ENCODE data around the gene IL34.
A peak's percentile ranks its signal among the peaks of the same experiment; 100 is the strongest.

The IL34 gene

DNA sequence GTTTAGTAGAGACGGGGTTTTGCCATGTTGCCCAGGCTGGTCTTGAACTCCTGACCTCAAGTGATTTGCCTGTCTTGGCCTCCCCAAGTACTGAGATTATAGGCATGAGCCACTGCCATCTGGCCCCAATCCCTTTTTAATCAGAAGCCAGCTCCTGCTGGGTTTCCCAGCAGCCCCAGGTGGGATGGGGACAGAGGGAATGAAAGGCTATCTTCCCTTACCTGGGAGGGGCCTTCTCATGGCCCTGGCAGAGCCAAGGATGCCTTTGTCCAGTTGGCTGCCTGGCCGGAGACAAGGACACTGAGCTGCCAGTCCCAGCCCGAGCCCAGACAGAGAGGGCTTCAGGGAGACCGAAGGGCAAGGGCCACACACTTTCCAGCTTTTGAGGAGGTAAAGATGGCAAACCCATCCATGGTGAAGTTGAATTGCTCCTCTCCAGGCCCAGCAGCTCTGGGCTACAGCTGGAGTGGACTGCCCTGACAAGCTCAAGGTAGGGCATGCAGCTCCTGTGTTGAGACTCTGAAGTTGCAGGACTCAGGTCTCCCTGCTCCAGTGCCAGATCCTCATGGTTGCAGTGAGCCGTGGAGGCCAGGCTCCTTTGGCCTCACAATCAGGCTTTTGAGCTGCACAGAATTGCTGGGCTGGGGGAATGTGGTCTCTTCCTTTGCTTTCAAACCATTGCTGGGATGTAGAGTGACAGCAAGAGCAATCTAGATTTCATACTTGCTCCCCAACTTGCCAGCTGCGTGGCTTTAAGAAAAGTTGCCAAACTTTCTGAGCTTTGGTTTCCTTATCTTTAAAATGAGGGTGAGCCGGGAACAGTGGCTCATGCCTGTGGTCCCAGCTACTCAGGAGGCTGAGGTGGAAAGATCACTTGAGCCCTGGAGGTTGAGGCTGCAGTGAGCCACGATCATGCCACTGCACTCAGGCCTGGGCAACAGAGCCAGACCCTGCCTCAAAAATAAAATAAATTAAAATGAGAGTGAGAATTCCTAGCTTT is 44.5 kb upstream of the IL34 start:
- Histone ChIP-seq H3K27ac (no peak overlapping the region), H3K27me3 (ENCODE audit: control insufficient read depth, insufficient read depth, low read length) (no peaks in the 10 kb centered on the region), H3K4me1 (peaks cover 20% of the 10 kb centered on the region), H3K9ac (no peak overlapping the region), H2AFZ (peak overlapping the region; percentile 48), H3K9me3 (ENCODE audit: control insufficient read depth, low read length) (no peaks in the 10 kb centered on the region), H3K36me3 (ENCODE audit: control insufficient read depth, insufficient read depth, low read length) (no peaks in the 10 kb centered on the region), H3K4me3 (ENCODE audit: low read depth, low read length) (no peak overlapping the region), H3K79me2 (no peaks in the 10 kb centered on the region), H3K4me2 (ENCODE audit: low read length) (no peak overlapping the region)
- TF ChIP-seq, protein P1, sequence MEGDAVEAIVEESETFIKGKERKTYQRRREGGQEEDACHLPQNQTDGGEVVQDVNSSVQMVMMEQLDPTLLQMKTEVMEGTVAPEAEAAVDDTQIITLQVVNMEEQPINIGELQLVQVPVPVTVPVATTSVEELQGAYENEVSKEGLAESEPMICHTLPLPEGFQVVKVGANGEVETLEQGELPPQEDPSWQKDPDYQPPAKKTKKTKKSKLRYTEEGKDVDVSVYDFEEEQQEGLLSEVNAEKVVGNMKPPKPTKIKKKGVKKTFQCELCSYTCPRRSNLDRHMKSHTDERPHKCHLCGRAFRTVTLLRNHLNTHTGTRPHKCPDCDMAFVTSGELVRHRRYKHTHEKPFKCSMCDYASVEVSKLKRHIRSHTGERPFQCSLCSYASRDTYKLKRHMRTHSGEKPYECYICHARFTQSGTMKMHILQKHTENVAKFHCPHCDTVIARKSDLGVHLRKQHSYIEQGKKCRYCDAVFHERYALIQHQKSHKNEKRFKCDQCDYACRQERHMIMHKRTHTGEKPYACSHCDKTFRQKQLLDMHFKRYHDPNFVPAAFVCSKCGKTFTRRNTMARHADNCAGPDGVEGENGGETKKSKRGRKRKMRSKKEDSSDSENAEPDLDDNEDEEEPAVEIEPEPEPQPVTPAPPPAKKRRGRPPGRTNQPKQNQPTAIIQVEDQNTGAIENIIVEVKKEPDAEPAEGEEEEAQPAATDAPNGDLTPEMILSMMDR (IDR thresholded peaks at IDR 0.05), result no peak

DNA sequence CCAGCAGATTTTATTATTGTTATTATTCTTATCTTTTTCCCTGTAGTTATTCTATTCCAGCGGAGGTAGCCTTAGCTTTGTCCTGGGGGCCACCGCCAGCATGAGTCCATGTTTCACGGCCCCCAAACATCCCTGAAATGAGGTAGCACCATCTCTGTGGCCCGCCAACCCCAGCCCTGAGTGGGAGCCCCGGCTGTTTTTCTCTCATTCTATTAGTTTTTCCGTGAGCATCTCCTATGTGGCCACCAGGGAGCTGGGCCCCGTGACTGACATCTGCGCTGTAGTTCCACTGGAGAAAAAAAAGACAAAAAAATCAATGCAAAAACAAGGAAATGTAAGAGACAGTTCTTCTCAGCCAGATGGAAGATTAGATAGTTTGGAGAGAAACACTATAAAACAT is 43.5 kb upstream of the IL34 start:
- TF ChIP-seq, protein P1 (IDR thresholded peaks at IDR 0.05), result no peak
- Histone ChIP-seq H3K36me3 (ENCODE audit: control insufficient read depth, insufficient read depth, low read length) (no peaks in the 10 kb centered on the region), H3K4me1 (peaks cover 20% of the 10 kb centered on the region), H2AFZ (no peak overlapping the region), H3K4me3 (ENCODE audit: low read depth, low read length) (no peak overlapping the region), H3K9ac (no peak overlapping the region), H3K79me2 (no peaks in the 10 kb centered on the region), H3K9me3 (ENCODE audit: control insufficient read depth, low read length) (no peaks in the 10 kb centered on the region), H3K27ac (no peak overlapping the region), H3K4me2 (ENCODE audit: low read length) (no peak overlapping the region), H3K27me3 (ENCODE audit: control insufficient read depth, insufficient read depth, low read length) (no peaks in the 10 kb centered on the region)

DNA sequence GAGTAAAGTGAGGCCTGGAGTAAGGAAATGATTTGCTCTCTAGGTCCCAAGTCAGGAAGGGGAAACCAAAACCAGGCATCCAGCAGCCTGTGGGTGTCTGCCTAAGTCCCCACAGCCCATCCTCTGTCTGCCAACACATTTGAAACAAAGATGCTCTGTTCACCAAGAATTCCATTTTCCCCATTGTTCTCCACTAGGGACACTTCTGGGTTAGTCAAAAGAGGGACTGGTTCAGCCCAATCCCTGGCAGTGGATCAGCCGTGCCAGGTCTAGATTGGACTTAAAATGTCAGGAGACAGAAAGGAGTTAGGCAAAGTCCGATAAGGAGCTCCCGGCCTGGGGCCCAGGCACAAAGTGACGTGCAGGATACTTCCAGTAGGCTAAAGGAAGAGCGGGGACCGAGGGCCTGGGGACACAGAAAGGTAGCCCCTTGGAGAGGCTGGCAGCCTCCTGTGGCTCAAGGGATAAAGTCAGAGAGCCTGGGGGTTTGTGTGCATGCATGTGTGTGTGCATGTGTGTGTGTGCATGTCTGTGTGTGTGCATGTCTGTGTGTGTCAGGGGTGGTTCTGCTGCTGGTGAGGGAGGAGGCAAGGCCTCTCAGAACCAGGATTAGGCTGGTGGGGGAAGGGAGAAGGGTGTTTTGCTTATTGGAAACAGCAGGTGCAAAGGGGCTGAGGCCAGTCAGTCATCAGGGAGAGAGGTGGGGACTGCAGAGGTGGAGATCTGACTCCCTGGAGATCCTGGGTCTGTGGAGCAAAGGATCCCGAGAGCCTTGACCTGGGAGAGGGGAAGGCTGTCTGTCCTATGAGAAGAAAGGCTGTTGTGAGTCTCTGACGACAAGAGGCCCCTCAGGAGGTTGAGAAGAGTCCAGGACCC is 41.7 kb upstream of the IL34 start:
- no peak overlapping the region for H3K27ac ChIP-seq
- no peaks in the 10 kb centered on the region for H3K27me3 ChIP-seq (ENCODE audit: control insufficient read depth, insufficient read depth, low read length)
- no peak overlapping the region for H3K4me2 ChIP-seq (ENCODE audit: low read length)
- TF ChIP-seq, protein P1 (IDR thresholded peaks at IDR 0.05), result no peak
- H3K9me3 ChIP-seq (ENCODE audit: control insufficient read depth, low read length), result no peaks in the 10 kb centered on the region
- no peaks in the 10 kb centered on the region for H3K36me3 ChIP-seq (ENCODE audit: control insufficient read depth, insufficient read depth, low read length)
- no peaks in the 10 kb centered on the region for H3K79me2 ChIP-seq
- H3K4me1 ChIP-seq, result peaks cover 7% of the 10 kb centered on the region
- no peak overlapping the region for H3K9ac ChIP-seq
- no peak overlapping the region for H2AFZ ChIP-seq
- H3K4me3 ChIP-seq (ENCODE audit: low read depth, low read length), result no peak overlapping the region

DNA sequence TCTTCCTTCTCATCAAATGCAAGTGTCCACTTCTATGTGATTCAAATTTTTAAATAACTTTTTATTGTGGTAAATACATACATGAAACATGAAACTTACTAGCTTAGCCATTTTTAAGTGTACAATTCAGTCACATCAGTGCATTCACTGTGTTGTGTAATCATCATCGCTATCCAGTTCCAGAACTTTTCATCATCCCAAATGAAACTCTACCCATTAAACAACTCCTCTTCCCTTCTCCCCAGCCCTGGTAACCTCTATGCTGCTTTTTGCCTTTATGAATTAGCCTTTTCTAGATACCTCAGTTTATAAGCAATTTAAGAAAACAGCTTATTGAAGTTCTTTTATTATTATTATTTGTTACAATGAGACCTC is 41.1 kb upstream of the IL34 start:
- Histone ChIP-seq H3K36me3 (ENCODE audit: control insufficient read depth, insufficient read depth, low read length) (no peaks in the 10 kb centered on the region), H3K27me3 (ENCODE audit: control insufficient read depth, insufficient read depth, low read length) (no peaks in the 10 kb centered on the region), H3K9me3 (ENCODE audit: control insufficient read depth, low read length) (no peaks in the 10 kb centered on the region), H3K27ac (no peak overlapping the region), H3K9ac (no peak overlapping the region), H2AFZ (no peak overlapping the region), H3K79me2 (no peaks in the 10 kb centered on the region), H3K4me3 (ENCODE audit: low read depth, low read length) (no peak overlapping the region), H3K4me2 (ENCODE audit: low read length) (no peak overlapping the region), H3K4me1 (peaks cover 4% of the 10 kb centered on the region)
- TF ChIP-seq, protein P1 (IDR thresholded peaks at IDR 0.05), result no peak

All from parathyroid adenoma (tissue), 2 donors.